Glomerular endothelial cell (primary cell): Measurements from ENCODE around the gene OPA3. TPM values are rescaled to one million over a fixed set of nuclear protein-coding genes. Genes with fewer than 3 reads are reported as not detected.

ENCODE experiments used
- DNase-seq: peaks from one replicate; pipeline ENCODE4 v3.0.0-alpha.2; 2011; ENCODE audit warnings: low read depth, low spot score; ENCODE audit errors: extremely low read depth
- total RNA-seq: library from RNA; depleted of rRNA; stranded (reverse); fragments of >200 nt; gene quantifications from 2 replicates; pipeline ENCODE4 v1.2.3, GENCODE V29; 2015

Gene OPA3
- total RNA-seq, 1 donor from 2014 or later, result 16.6 TPM

DNA sequence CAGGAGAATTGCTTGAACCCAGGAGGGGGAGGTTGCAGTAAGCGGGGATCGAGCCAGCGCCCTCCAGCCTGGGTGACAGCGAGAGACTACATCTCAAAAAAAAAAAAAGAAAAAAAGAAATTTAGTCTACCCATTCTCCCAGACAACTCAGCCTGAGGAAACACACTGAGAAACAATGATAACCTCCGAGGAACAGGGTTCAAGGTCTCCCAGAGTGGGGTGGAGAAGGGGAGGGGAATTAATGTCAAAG is 78.7 kb downstream of the OPA3 start:
- no peak for DNase-seq

GRCh38 chr19:45505151-45505995 is 79.2 kb downstream of the OPA3 start:
- no peak for DNase-seq

DNA sequence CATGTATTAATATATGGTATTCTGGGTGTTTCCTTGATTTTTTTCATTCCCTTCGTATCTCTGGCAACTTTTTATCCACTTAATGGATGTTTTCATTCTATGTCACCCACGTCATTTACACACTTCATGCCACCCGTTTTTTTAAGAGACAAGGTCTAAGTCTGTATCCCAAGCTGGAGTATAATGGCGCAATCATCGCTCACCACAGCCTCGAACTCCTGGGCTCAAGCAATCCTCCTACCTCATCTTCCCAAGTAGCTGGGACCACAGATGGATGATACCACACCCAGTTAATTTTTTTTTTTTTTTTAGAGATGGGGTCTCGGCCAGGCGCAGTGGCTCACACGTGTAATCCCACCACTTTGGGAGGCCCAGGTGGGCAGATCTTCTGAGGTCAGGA is 80.7 kb downstream of the OPA3 start:
- DNase-seq, result no peak

DNA sequence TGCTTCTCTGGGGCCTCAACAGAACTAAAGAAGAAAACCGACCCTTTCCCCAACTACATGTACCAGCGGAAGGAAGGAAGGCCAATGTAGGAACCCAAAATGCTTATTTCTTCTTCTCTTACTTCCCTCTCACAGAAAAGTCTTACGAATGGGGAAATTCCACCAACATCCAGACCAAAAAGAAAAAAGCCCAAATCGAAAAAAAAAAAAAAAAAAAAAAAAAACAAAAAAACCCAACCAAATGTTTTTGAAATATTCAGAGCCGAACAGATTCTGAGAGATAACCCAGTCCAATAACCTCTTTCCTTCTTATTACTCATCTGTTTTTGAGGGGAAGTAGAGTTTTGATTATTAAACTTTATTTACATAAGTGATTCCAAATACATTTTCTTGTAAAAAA is 82.5 kb downstream of the OPA3 start:
- no peak for DNase-seq

GRCh38 chr19:45501730-45502014 is 82.9 kb downstream of the OPA3 start:
- no peak for DNase-seq

DNA sequence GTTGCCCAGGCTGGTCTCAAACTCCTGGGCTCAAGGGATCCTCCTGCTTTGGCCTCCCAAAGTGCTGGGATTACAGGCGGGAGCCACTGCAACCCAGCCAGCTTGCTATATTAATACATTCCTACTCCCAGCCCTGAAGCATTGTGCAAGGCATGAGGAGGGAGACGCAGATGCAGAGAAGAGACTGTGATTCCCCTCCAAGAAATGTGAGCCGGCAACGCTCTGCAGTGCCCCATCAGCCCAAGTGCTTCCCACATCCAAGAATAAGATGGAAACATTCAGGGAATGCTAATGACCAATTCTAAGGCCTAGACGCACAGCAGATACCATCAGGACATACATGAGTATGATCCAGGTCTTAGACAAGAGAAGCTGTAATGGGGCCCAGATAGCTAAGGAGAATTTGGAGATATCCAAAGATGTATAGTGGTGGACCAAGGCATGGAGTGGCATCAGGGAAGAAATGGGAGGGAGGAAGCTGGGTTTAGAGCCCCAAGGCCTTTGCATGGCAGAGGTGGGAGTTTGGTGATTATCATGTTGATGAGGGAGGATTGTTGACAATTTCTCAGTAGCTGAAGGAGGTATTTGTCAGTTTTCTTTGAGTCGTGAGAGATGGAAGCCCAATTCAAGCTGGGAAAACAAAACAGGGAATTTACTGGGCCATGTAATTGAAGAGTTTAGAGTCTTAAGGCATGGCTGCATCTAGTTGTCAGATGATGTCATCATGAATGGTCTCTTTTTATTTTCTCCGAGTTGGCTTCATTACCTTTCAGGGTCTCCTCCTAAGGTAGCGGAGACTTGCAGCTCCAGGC is 83.5 kb downstream of the OPA3 start:
- no peak for DNase-seq

DNA sequence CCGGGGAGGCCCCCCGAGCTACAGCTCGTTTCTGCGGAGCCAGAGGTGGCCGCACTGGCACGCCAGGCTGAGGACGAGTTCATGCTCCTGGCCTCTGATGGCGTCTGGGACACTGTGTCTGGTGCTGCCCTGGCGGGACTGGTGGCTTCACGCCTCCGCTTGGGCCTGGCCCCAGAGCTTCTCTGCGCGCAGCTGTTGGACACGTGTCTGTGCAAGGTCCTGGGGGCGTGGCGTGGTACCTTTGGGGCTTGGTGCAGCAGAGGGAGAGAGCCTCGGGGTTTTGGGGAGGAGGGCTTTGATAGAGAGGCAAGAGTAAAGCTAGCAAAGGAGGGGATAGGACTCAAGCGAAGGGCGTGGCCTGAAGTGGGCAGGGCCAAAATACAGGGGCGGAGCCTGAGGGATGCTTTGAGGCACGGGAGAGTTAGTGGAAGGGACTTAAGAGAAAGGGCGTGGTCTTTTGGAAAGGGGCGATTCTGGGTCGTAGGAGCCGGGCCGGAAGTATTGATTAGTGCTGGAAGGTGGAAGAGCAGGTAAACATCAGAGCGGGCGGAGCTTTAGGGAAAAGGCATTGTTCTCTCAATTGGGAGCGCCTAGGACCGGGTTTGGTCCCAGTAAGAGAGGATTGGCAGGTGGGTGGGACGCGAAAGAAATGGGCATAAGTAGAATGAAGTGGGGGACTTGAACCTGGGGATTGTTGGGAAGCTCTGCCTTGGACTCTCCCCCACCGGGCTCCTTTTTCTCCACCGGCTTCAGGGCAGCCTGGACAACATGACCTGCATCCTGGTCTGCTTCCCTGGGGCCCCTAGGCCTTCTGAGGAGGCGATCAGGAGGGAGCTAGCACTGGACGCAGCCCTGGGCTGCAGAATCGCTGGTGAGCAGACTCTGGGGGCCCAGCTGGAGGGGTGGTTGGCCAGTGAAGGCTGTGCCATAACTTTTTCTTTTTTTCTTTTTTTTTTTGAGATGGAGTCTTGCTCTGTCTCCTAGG is 85.1 kb downstream of the OPA3 start:
- no peak for DNase-seq

- no peak for DNase-seq
Observed at GRCh38 chr19:45498411-45499195, 86.0 kb downstream of the OPA3 start, which contains the start of gene PPM1N. Gene PPM1N, plus strand, starts transcription at chr19:45498443. Its CDS starts 30 bp downstream, at chr19:45498473.

DNA sequence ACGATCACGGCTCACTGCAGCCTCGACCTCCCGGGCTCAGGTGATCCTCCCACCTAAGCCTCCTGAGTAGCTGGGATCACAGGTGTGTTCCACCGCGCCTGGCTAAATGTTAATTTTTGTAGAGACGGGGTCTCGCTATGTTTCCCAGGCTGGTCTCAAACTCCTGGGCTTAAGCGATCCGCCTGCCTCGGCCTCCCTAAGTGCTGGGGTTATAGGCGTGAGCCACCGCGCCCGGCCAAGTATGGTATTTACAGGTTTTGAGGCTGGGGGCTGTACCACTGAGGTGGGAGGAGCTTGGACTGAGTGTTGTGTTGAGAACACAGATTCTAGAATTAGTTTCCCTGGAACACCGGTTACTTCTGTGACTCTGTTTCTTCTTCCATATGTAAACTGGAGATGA is 86.8 kb downstream of the OPA3 start:
- no peak for DNase-seq

GRCh38 chr19:45496349-45496953 is 88.2 kb downstream of the OPA3 start:
- no peak for DNase-seq

DNA sequence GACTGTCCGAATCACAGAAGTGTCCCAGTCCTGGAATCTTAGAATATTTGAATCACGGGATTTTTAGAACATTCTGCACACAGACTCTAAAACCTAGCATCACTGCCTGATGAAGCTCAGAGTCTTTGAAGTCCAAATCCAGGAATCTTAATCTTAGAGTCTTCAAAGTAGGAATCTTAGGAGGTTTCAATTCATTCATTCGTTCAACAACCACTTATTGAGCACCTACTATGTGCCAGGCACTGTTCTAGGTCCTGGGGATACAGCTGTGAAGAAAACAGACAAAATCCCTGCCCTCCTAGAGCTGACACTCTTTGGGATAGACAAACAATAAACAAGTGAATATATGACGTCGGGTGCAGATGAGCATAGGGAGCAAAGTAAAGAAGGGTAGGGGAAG is 89.4 kb downstream of the OPA3 start:
- DNase-seq, result no peak

DNA sequence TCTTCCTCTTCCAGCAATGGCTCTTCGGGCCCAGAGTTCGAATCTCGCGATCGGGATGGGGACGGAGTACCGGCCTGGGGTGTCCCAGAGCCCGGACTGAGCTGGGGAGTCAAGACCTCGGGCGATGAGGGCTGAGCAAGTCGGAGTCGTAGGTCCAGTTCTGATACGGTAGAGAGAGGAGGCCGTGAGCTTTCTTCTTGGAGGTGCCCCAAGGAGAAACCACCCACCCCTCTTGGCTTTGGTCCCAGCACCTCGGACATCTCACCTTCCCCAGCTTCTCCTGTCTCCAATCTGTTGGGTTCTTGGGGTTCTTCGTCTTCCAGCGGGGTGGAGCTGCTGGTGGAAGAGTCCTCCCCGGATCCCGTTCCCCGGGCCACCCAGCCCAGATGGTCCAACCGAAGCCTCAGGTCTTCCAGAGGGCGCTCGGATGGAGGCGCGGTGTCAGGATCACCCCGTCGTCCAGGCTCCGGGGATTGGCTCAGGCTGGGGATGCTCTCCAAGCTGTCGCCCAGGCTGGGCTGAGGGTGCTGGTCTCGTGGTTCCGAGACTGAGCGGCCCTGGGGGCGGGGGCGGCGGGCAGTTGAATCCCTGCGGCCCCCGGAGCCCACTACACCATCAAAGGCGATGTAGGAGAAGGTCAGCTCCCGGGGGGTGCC is 90.2 kb downstream of the OPA3 start:
- DNase-seq, result no peak

GRCh38 chr19:45492627-45493470 is 91.8 kb downstream of the OPA3 start:
- no peak for DNase-seq

DNA sequence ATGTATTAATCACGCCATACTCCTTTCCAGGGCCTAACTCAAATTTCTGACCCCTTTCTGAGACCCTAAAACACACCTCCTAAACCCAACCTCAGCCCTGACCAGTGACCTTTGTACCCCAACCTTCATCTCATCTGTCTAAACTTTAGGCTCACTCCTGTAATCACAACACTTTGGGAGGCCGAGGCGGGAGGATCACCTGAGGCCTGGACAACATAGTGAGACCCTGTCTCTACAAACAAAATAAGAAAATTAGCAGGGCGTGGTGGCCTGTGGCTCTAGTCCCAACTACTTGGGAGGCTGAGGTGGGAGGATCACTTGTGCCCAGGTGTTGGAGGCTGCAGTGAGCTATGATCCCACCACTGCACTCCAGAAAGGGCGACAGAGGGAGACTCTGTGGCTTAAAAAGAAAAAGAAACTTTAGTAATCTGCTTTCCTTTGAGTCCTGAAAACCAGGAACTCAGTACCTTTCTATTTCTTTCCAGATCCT is 92.4 kb downstream of the OPA3 start:
- no peak for DNase-seq

DNA sequence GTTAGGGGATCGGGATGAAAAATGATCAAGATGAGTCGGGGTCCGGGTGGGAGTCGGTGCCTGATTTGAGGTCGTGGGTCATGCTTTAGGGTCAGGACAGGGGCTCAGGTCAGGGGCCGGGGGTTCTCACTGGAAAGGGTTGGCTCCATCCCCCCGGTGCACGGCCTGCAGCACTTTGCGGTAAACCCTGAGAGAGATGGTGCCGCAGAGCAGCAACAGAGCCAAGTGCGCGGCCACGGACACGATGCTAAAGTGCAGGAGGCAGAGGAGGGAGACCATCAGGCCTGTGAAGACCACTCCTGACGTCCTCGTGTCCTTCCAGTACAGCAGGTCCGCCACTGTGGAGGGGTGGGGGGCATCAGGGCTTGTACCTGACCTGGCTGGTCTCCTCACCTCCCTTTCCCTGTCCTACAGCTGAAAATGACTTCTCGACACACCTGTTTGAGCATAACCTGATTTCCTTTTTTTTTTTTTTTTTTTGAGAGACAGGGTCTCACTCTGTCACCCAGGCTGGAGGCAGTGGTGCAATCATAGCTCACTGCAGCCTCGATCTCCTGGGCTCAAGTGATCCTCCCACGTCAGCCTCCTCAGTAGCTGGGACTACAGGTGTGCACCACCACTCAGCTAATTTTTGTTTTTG is 95.3 kb downstream of the OPA3 start:
- no peak for DNase-seq

GRCh38 chr19:45488708-45489107 is 95.9 kb downstream of the OPA3 start:
- no peak for DNase-seq

GRCh38 chr19:45485305-45486077 is 99.1 kb downstream of the OPA3 start:
- no peak for DNase-seq
